CD8-positive, alpha-beta memory T cell (primary cell): ENCODE data around the gene PLXNA1. TPM values are rescaled to one million over a fixed set of nuclear protein-coding genes. Genes with fewer than 3 reads are reported as not detected.

Experiments
- CTCF ChIA-PET: fragments of 350-600 bp; sonication (Branson Sonifier 250); formaldehyde crosslinking; loops from one replicate; lab custom pipeline; 2021; ENCODE audit warnings: antibody characterized with exemption; lab: Charles Lee
- POLR2A ChIA-PET: fragments of 350-600 bp; sonication (Branson Sonifier 250); formaldehyde crosslinking; loops from one replicate; lab custom pipeline; 2021; ENCODE audit warnings: antibody characterized with exemption; lab: Charles Lee
- DNase-seq, 5 donors: peaks; one replicate each; pipeline versions ENCODE4 v3.0.0 to v3.0.0-alpha.2; 2020 to 2022; ENCODE audit warnings: mixed read lengths in 1 of 5
- H3K27ac ChIP-seq: one replicate; pipeline ENCODE4 v1.7.0; 2013; ENCODE audit warnings: low read depth, mild to moderate bottlenecking, low read length, moderate library complexity
- H3K27me3 ChIP-seq: 2 replicates; pipeline ENCODE4 v1.7.0; 2013; ENCODE audit warnings: low read length, mild to moderate bottlenecking; ENCODE audit not compliant: insufficient read depth, poor library complexity, severe bottlenecking
- H3K36me3 ChIP-seq: 2 replicates; pipeline ENCODE4 v1.7.0; 2013; ENCODE audit warnings: mild to moderate bottlenecking, low read length, moderate library complexity; ENCODE audit not compliant: insufficient read depth
- H3K4me1 ChIP-seq: 2 replicates; pipeline ENCODE4 v1.7.0; 2013; ENCODE audit warnings: mild to moderate bottlenecking, low read length, moderate library complexity; ENCODE audit not compliant: insufficient read depth
- H3K4me3 ChIP-seq: 2 replicates; pipeline ENCODE4 v1.7.0; 2013; ENCODE audit warnings: mild to moderate bottlenecking, low read length
- H3K9me3 ChIP-seq: 2 replicates; pipeline ENCODE4 v1.7.0; 2013; ENCODE audit warnings: mild to moderate bottlenecking, low read length
- H3K27ac Mint-ChIP-seq, 8 donors: one replicate each; pipeline ENCODE4 v1.8.0; 2020 to 2021; ENCODE audit warnings: mixed read lengths in 8 of 8, mild to moderate bottlenecking in 6 of 8, inconsistent platforms in 3 of 8, moderate library complexity in 3 of 8
- H3K27me3 Mint-ChIP-seq, 2 donors: one replicate each; pipeline ENCODE4 v1.8.0; 2020 to 2021; ENCODE audit warnings: mixed read lengths in 2 of 2, mild to moderate bottlenecking in 1 of 2, moderate library complexity in 1 of 2
- H3K36me3 Mint-ChIP-seq, 3 donors: one replicate each; pipeline ENCODE4 v1.8.0; 2020 to 2021; ENCODE audit warnings: mixed read lengths in 3 of 3, inconsistent platforms in 1 of 3, mild to moderate bottlenecking in 1 of 3
- H3K4me1 Mint-ChIP-seq, 3 donors: one replicate each; pipeline ENCODE4 v1.8.0; 2020 to 2021; ENCODE audit warnings: mixed read lengths in 3 of 3, inconsistent platforms in 1 of 3, mild to moderate bottlenecking in 1 of 3
- H3K4me3 Mint-ChIP-seq, 7 donors: one replicate each; pipeline ENCODE4 v1.8.0; 2020 to 2021; ENCODE audit warnings: mixed read lengths in 7 of 7, mild to moderate bottlenecking in 6 of 7, moderate library complexity in 4 of 7, inconsistent platforms in 2 of 7
- H3K9me3 Mint-ChIP-seq, 5 donors: one replicate each; pipeline ENCODE4 v1.8.0; 2020 to 2022; ENCODE audit warnings: mixed read lengths in 5 of 5, mild to moderate bottlenecking in 3 of 5, moderate library complexity in 2 of 5, inconsistent platforms in 1 of 5
- polyA plus RNA-seq: library from polyadenylated mRNA; unstranded; fragments of 300-500 nt; fragmentation: Illumina TruSeq; gene quantifications from one replicate; pipeline ENCODE4 v1.2.3, GENCODE V29; 2021
- total RNA-seq, 2 experiments: library from RNA; stranded (reverse); gene quantifications; one replicate each; pipeline ENCODE4 v1.2.3, GENCODE V29; 2021

The PLXNA1 gene
- total and polyA plus RNA-seq, 3 experiments from 2014 or later, result 1.0 to 15.9 (median 14.4) TPM

GRCh38 chr3:126946405-126946804 is 36.5 kb upstream of the PLXNA1 start:
- no peak for DNase-seq
- Histone ChIP-seq H3K27ac (no peak overlapping the region), H3K4me3 (no peak overlapping the region), H3K9me3 (no peaks in the 10 kb centered on the region), H3K4me1 (no peaks in the 10 kb centered on the region), H3K27me3 (no peaks in the 10 kb centered on the region), H3K36me3 (no peaks in the 10 kb centered on the region)
- POLR2A ChIA-PET, result no interaction called here
- Mint-ChIP-seq H3K9me3 (no peaks in the 10 kb centered on the region), H3K4me3 (no peak overlapping the region), H3K27me3 (no peaks in the 10 kb centered on the region), H3K27ac (no peak overlapping the region), H3K4me1 (peaks cover 0 to 8% (median 4%) of the 10 kb centered on the region in 3 donors), H3K36me3 (peaks cover 3 to 17% (median 7%) of the 10 kb centered on the region in 3 donors)
- CTCF ChIA-PET, result no interaction called here

GRCh38 chr3:126947429-126947828 is 35.5 kb upstream of the PLXNA1 start:
- ChIA-PET POLR2A (no interaction called here), CTCF (no interaction called here)
- H3K4me3 ChIP-seq, result no peak overlapping the region
- no peak overlapping the region for H3K27ac ChIP-seq
- H3K27me3 ChIP-seq, result no peaks in the 10 kb centered on the region
- H3K27ac Mint-ChIP-seq, result peak overlapping the region in 2 of 8 donors; percentile 2 to 43
- no peak for DNase-seq
- no peaks in the 10 kb centered on the region for H3K36me3 ChIP-seq
- H3K9me3 ChIP-seq, result no peaks in the 10 kb centered on the region
- H3K9me3 Mint-ChIP-seq, result no peaks in the 10 kb centered on the region
- peaks cover 3 to 17% (median 6%) of the 10 kb centered on the region in 3 donors for H3K36me3 Mint-ChIP-seq
- H3K4me1 Mint-ChIP-seq, result peaks cover 0 to 8% (median 4%) of the 10 kb centered on the region in 3 donors
- no peaks in the 10 kb centered on the region for H3K27me3 Mint-ChIP-seq
- no peak overlapping the region for H3K4me3 Mint-ChIP-seq
- no peaks in the 10 kb centered on the region for H3K4me1 ChIP-seq

- CTCF ChIA-PET, result no interaction called here
- H3K4me1 Mint-ChIP-seq, result peaks cover 0 to 6% (median 4%) of the 10 kb centered on the region in 3 donors
Measured at GRCh38 chr3:126948980-126949535, 33.9 kb upstream of the PLXNA1 start.

GRCh38 chr3:126951561-126951960 is 31.4 kb upstream of the PLXNA1 start:
- ChIA-PET CTCF (no interaction called here), POLR2A (no interaction called here)

More at GRCh38 chr3:126948980-126949535, 33.9 kb upstream of the PLXNA1 start:
- H3K27ac Mint-ChIP-seq, result no peak overlapping the region
- Histone ChIP-seq H3K9me3 (no peaks in the 10 kb centered on the region), H3K4me1 (no peaks in the 10 kb centered on the region), H3K36me3 (no peaks in the 10 kb centered on the region), H3K27me3 (no peaks in the 10 kb centered on the region), H3K4me3 (no peak overlapping the region), H3K27ac (no peak overlapping the region)
- no peaks in the 10 kb centered on the region for H3K9me3 Mint-ChIP-seq
- no peak for DNase-seq
- no peaks in the 10 kb centered on the region for H3K27me3 Mint-ChIP-seq
- POLR2A ChIA-PET, result no interaction called here
- peaks cover 2 to 15% (median 3%) of the 10 kb centered on the region in 3 donors for H3K36me3 Mint-ChIP-seq
- H3K4me3 Mint-ChIP-seq, result no peak overlapping the region

GRCh38 chr3:126952261-126952982 is 30.5 kb upstream of the PLXNA1 start:
- CTCF ChIA-PET, result no interaction called here
- Histone ChIP-seq H3K27me3 (no peaks in the 10 kb centered on the region), H3K4me1 (no peaks in the 10 kb centered on the region), H3K9me3 (no peaks in the 10 kb centered on the region), H3K27ac (no peak overlapping the region), H3K36me3 (no peaks in the 10 kb centered on the region), H3K4me3 (no peak overlapping the region)
- no peaks in the 10 kb centered on the region for H3K9me3 Mint-ChIP-seq
- H3K4me3 Mint-ChIP-seq, result no peak overlapping the region
- peak overlapping the region in 1 of 8 donors; percentile 17 for H3K27ac Mint-ChIP-seq
- H3K4me1 Mint-ChIP-seq, result peaks cover 0 to under 1% (median under 1%) of the 10 kb centered on the region in 3 donors
- POLR2A ChIA-PET, result no interaction called here
- H3K27me3 Mint-ChIP-seq, result no peaks in the 10 kb centered on the region
- DNase-seq, result no peak
- H3K36me3 Mint-ChIP-seq, result peaks cover 2 to 13% (median 3%) of the 10 kb centered on the region in 3 donors

More at GRCh38 chr3:126951561-126951960, 31.4 kb upstream of the PLXNA1 start:
- Mint-ChIP-seq H3K9me3 (no peaks in the 10 kb centered on the region), H3K4me3 (no peak overlapping the region), H3K4me1 (peaks cover 0 to 5% (median 4%) of the 10 kb centered on the region in 3 donors), H3K27ac (no peak overlapping the region), H3K36me3 (peaks cover 2 to 15% (median 3%) of the 10 kb centered on the region in 3 donors), H3K27me3 (no peaks in the 10 kb centered on the region)
- H3K36me3 ChIP-seq, result no peaks in the 10 kb centered on the region
- H3K9me3 ChIP-seq, result no peaks in the 10 kb centered on the region
- no peak overlapping the region for H3K27ac ChIP-seq
- no peak overlapping the region for H3K4me3 ChIP-seq
- no peaks in the 10 kb centered on the region for H3K27me3 ChIP-seq
- DNase-seq, result no peak
- H3K4me1 ChIP-seq, result no peaks in the 10 kb centered on the region

GRCh38 chr3:126952983-126953660 is 29.8 kb upstream of the PLXNA1 start:
- H3K9me3 Mint-ChIP-seq, result no peaks in the 10 kb centered on the region
- H3K36me3 Mint-ChIP-seq, result peaks cover 2 to 10% (median 3%) of the 10 kb centered on the region in 3 donors
- Histone ChIP-seq H3K27ac (no peak overlapping the region), H3K36me3 (no peaks in the 10 kb centered on the region), H3K4me3 (no peak overlapping the region), H3K27me3 (no peaks in the 10 kb centered on the region), H3K4me1 (no peaks in the 10 kb centered on the region), H3K9me3 (no peaks in the 10 kb centered on the region)
- no peaks in the 10 kb centered on the region for H3K27me3 Mint-ChIP-seq
- no peak overlapping the region for H3K27ac Mint-ChIP-seq
- ChIA-PET CTCF (no interaction called here), POLR2A (no interaction called here)
- no peaks in the 10 kb centered on the region for H3K4me1 Mint-ChIP-seq
- no peak for DNase-seq
- H3K4me3 Mint-ChIP-seq, result no peak overlapping the region

- H3K27me3 Mint-ChIP-seq, result no peaks in the 10 kb centered on the region
- no peaks in the 10 kb centered on the region for H3K4me1 Mint-ChIP-seq
- H3K4me3 Mint-ChIP-seq, result no peak overlapping the region
- Histone ChIP-seq H3K27ac (no peak overlapping the region), H3K4me1 (no peaks in the 10 kb centered on the region), H3K9me3 (no peaks in the 10 kb centered on the region), H3K27me3 (no peaks in the 10 kb centered on the region), H3K4me3 (no peak overlapping the region), H3K36me3 (no peaks in the 10 kb centered on the region)
- CTCF ChIA-PET, result no interaction called here
- no peak for DNase-seq
- peaks cover 0 to 5% (median 0%) of the 10 kb centered on the region in 3 donors for H3K36me3 Mint-ChIP-seq
- POLR2A ChIA-PET, result no interaction called here
- no peaks in the 10 kb centered on the region for H3K9me3 Mint-ChIP-seq
- no peak overlapping the region for H3K27ac Mint-ChIP-seq
Measured at GRCh38 chr3:126954141-126954842, 28.6 kb upstream of the PLXNA1 start.
